PC-3 (cell line): ENCODE measurements around the gene E2F3. TPM values are rescaled to one million over a fixed set of nuclear protein-coding genes. Genes with fewer than 3 reads are reported as not detected.
"Not testable (repeated sequence)": the region's sequence is repeated elsewhere in the genome, so short reads cannot be mapped to it uniquely, and the experiment has no call there.

Experiments used
- ATAC-seq: fragments of 200-7000 bp; cut with Tn5 transposase; 2 replicates; pipeline ENCODE4 v1.9.1; 2020; ENCODE audit warnings: mild to moderate bottlenecking, moderate library complexity
- BruUV-seq: library from RNA; stranded (reverse); fragments of 400-500 nt; replicated peaks from 2 replicates; lab custom pipeline; 2021; lab: Mats Ljungman, UMichigan
- CTCF ChIA-PET: fragments of 300-600 bp; sonication (Branson Sonifier 250); formaldehyde crosslinking; loops from one replicate; lab custom pipeline; 2022; ENCODE audit warnings: antibody characterized with exemption; lab: Charles Lee
- POLR2A ChIA-PET: fragments of 300-600 bp; sonication (Branson Sonifier 250); formaldehyde crosslinking; loops from one replicate; lab custom pipeline; 2022; ENCODE audit warnings: antibody characterized with exemption; ENCODE audit not compliant: unreplicated experiment; lab: Charles Lee
- DNase-seq: peaks from one replicate; pipeline ENCODE4 v3.0.0-alpha.2; 2015
- H2AFZ ChIP-seq: fragments of 300-600 bp; sonication (generic); 2 replicates; pipeline ENCODE4 v1.6.0; 2016; ENCODE audit warnings: antibody characterized with exemption, low read length
- H3F3A ChIP-seq: fragments of 300-600 bp; sonication (generic); one replicate; pipeline ENCODE4 v1.6.0; 2017; ENCODE audit warnings: antibody characterized with exemption, low read length, control low read depth, mild to moderate bottlenecking; ENCODE audit not compliant: unreplicated experiment
- H3K27ac ChIP-seq: fragments of 300-600 bp; sonication (generic); 2 replicates; pipeline ENCODE4 v1.5.1; 2016; ENCODE audit warnings: mild to moderate bottlenecking, low read length
- H3K27me3 ChIP-seq: fragments of 300-600 bp; sonication (generic); 2 replicates; pipeline ENCODE4 v1.6.1; 2016; ENCODE audit warnings: low read length, mixed read lengths
- H3K36me3 ChIP-seq: fragments of 300-600 bp; sonication (generic); 2 replicates; pipeline ENCODE4 v1.6.1; 2016; ENCODE audit warnings: low read depth, mixed run types, low read length, mixed read lengths
- H3K4me1 ChIP-seq: fragments of 300-600 bp; sonication (generic); 2 replicates; pipeline ENCODE4 v1.5.1; 2016; ENCODE audit warnings: low read length; ENCODE audit not compliant: insufficient read depth
- H3K4me2 ChIP-seq: fragments of 300-600 bp; sonication (generic); 2 replicates; pipeline ENCODE4 v1.6.0; 2016; ENCODE audit warnings: low read length
- H3K4me3 ChIP-seq: fragments of 300-600 bp; sonication (generic); 2 replicates; pipeline ENCODE4 v1.5.1; 2016; ENCODE audit warnings: mild to moderate bottlenecking, low read length, mixed read lengths
- H3K79me2 ChIP-seq: fragments of 300-600 bp; sonication (generic); 2 replicates; pipeline ENCODE4 v1.6.1; 2017; ENCODE audit warnings: low read length, mixed read lengths
- H3K9ac ChIP-seq: fragments of 300-600 bp; sonication (generic); 2 replicates; pipeline ENCODE4 v1.6.0; 2016; ENCODE audit warnings: mild to moderate bottlenecking, low read length
- H3K9me2 ChIP-seq: fragments of 300-600 bp; sonication (generic); replicated peaks from 2 replicates; pipeline ENCODE4 v1.6.1; 2016; ENCODE audit warnings: mixed run types, low read length, mixed read lengths
- H3K9me3 ChIP-seq: fragments of 300-600 bp; sonication (generic); 2 replicates; pipeline ENCODE4 v1.6.1; 2016; ENCODE audit warnings: low read length, mixed read lengths
- H4K20me1 ChIP-seq: fragments of 300-600 bp; sonication (generic); 2 replicates; pipeline ENCODE4 v1.6.1; 2016; ENCODE audit warnings: low read length, mixed read lengths
- CTCF ChIP-seq: fragments of 300-600 bp; sonication (generic); conservative IDR thresholded peaks from 2 replicates; pipeline ENCODE4 v1.5.1; 2017; ENCODE audit warnings: antibody characterized with exemption, low read depth, mild to moderate bottlenecking, low read length
- EZH2 ChIP-seq: fragments of 300-600 bp; sonication (generic); IDR thresholded peaks from one replicate; pipeline ENCODE4 v1.6.1; 2017; ENCODE audit warnings: antibody characterized with exemption, mild to moderate bottlenecking, low read length; ENCODE audit not compliant: unreplicated experiment
- EZH2phosphoT487 ChIP-seq: fragments of 300-600 bp; sonication (generic); IDR thresholded peaks from 2 replicates; pipeline ENCODE4 v1.6.1; 2018; ENCODE audit warnings: mild to moderate bottlenecking, antibody characterized with exemption, low read length, borderline replicate concordance
- intact Hi-C: fragments of 100-400 bp; cut with micrococcal nuclease; formaldehyde crosslinking; loops from 2 replicates; pipeline ENCODE4 v1.9.0; 2023
- total RNA-seq: library from RNA; depleted of rRNA; stranded (reverse); fragments of >200 nt; gene quantifications from 2 replicates; pipeline ENCODE4 v1.2.3, GENCODE V29; 2014

The E2F3 gene
- total RNA-seq, 1 experiment from 2014 or later = 8.8 TPM

- no peaks in the 10 kb centered on the region for H3K9me2 ChIP-seq
- no peak overlapping the region for H3K4me2 ChIP-seq
- H3K9me3 ChIP-seq = no peaks in the 10 kb centered on the region
- POLR2A ChIA-PET = no interaction called here
- TF ChIP-seq EZH2phosphoT487 = no peak
- no peak for TF ChIP-seq CTCF
- no peak for TF ChIP-seq EZH2
- no peaks in the 10 kb centered on the region for H3K36me3 ChIP-seq
- no peak overlapping the region for H3K9ac ChIP-seq
- no peaks in the 10 kb centered on the region for H3K27me3 ChIP-seq
- H3K79me2 ChIP-seq = no peaks in the 10 kb centered on the region
- H2AFZ ChIP-seq = no peak overlapping the region
- intact Hi-C loops = no loop called here
- H3F3A ChIP-seq = no peaks in the 10 kb centered on the region
- ATAC-seq (no peak), DNase-seq (no peak)
- no peaks in the 10 kb centered on the region for H4K20me1 ChIP-seq
- CTCF ChIA-PET = no interaction called here
- H3K4me3 ChIP-seq = no peak overlapping the region
- H3K4me1 ChIP-seq = no peaks in the 10 kb centered on the region
- H3K27ac ChIP-seq = no peak overlapping the region
- BruUV-seq = no TSS peak
These were observed 107.5 kb downstream of the E2F3 start for GRCh38 chr6:20509212-20509611.

- TF ChIP-seq EZH2phosphoT487 = no peak
- H3K4me3 ChIP-seq = no peak overlapping the region
- H3K27ac ChIP-seq = no peak overlapping the region
- no peaks in the 10 kb centered on the region for H3K36me3 ChIP-seq
- H3K27me3 ChIP-seq = no peaks in the 10 kb centered on the region
- no peak overlapping the region for H2AFZ ChIP-seq
- no peak for ATAC-seq
- CTCF ChIA-PET = no interaction called here
- H3K4me2 ChIP-seq = no peak overlapping the region
- POLR2A ChIA-PET = no interaction called here
- H3F3A ChIP-seq = no peaks in the 10 kb centered on the region
- no peaks in the 10 kb centered on the region for H3K9me2 ChIP-seq
- H3K79me2 ChIP-seq = no peaks in the 10 kb centered on the region
- no peak for DNase-seq
- intact Hi-C loops = no loop called here
- H3K9me3 ChIP-seq = no peaks in the 10 kb centered on the region
- no peak overlapping the region for H3K9ac ChIP-seq
- no peaks in the 10 kb centered on the region for H4K20me1 ChIP-seq
- no TSS peak for BruUV-seq
- peaks cover 14% of the 10 kb centered on the region for H3K4me1 ChIP-seq
These were observed 110.2 kb downstream of the E2F3 start for GRCh38 chr6:20511852-20512251.

GRCh38 chr6:20525208-20525607 lies 123.5 kb downstream of the E2F3 start:
- intact Hi-C loops = not testable (repeated sequence)

DNA sequence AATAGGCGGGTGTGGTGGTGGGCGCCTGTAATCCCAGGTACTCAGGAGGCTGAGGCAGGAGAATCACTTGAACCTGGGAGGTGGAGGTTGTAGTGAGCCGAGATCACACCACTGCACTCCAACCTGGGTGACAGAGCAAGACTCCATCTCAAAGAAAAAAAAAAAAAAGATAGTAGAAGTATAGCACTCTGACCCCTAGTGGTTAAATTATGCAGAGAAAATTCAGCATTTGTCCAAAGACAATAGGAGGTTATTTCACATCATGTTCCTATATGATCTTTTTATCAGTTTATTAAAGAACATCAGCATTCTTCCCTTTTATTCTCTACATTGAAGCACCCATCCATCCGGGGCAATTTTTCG lies 127.4 kb downstream of the E2F3 start:
- peak; percentile 55 for TF ChIP-seq CTCF
- BruUV-seq, H3K79me2 ChIP-seq, POLR2A ChIA-PET, H3K27me3 ChIP-seq, H3K9me3 ChIP-seq, H3K4me1 ChIP-seq, H3F3A ChIP-seq, CTCF ChIA-PET, H3K27ac ChIP-seq, H3K36me3 ChIP-seq, H4K20me1 ChIP-seq, H3K9me2 ChIP-seq: not testable (repeated sequence)
- H3K9ac ChIP-seq = peak overlapping the region; percentile 37; the same call in 1 of the 2 replicates
- peak overlapping the region; percentile 90 for H2AFZ ChIP-seq
- peak overlapping the region; percentile 72 for H3K4me2 ChIP-seq
- peak overlapping the region; percentile 60; the same call in 1 of the 2 replicates for H3K4me3 ChIP-seq
- ATAC-seq = peak; percentile 43
- intact Hi-C loops = loop anchor here (1.0 to 2.0 kb wide), 3 partner anchors 125 to 436 kb away; no protein-coding TSS in a partner anchor
- DNase-seq = peak; percentile 80

More at GRCh38 chr6:20525208-20525607, 123.5 kb downstream of the E2F3 start:
- DNase-seq, H3K27ac ChIP-seq, H3K4me3 ChIP-seq, H3K9ac ChIP-seq, H4K20me1 ChIP-seq, H3K4me1 ChIP-seq, H3F3A ChIP-seq, H3K79me2 ChIP-seq, H3K27me3 ChIP-seq, ATAC-seq, CTCF ChIA-PET, BruUV-seq, H3K4me2 ChIP-seq, H2AFZ ChIP-seq, H3K36me3 ChIP-seq, H3K9me2 ChIP-seq, H3K9me3 ChIP-seq, POLR2A ChIA-PET: not testable (repeated sequence)
